ENCODE results near the gene TMEM91. TPM values are rescaled to one million over a fixed set of nuclear protein-coding genes. Genes with fewer than 3 reads are reported as not detected.

Gene TMEM91
- total and polyA plus RNA-seq, 2 of the 13 experiments (the other 11 are each of a cell fraction or from before 2014, with no cell fraction given): 6.3 to 10.3 TPM

GRCh38 chr19:41352609-41353465 lies 23.5 kb upstream of the TMEM91 start (continued):
- TF ChIP-seq ZBTB40 (IDR thresholded peaks at IDR 0.05): no peak
- no peak for TF ChIP-seq ZBTB40 (CRISPR knock-in tag; IDR thresholded peaks at IDR 0.05)
- no peak for TF ChIP-seq ZNF577 (CRISPR knock-in tag; IDR thresholded peaks at IDR 0.05; ENCODE audit: borderline replicate concordance, low read depth)
- TF ChIP-seq ZNF280D (CRISPR knock-in tag; IDR thresholded peaks at IDR 0.05): no peak; the same call in 1 of the 2 replicates
- TF ChIP-seq FOSL2 (CRISPR knock-in tag; IDR thresholded peaks at IDR 0.05): 0 out of 2 replicates have a peak, but pooled peaks have one; percentile 6
- TF ChIP-seq LCORL (IDR thresholded peaks at IDR 0.05): no peak
- peak; percentile 34; the same call in 1 of the 2 replicates for TF ChIP-seq LCORL (CRISPR knock-in tag; IDR thresholded peaks at IDR 0.05)
- TF ChIP-seq TOE1 (CRISPR knock-in tag; IDR thresholded peaks at IDR 0.05): no peak
- no peak for TF ChIP-seq PTBP1 (IDR thresholded peaks at IDR 0.05; ENCODE audit: low read depth, low read length, poor library complexity, severe bottlenecking)
- no peak for TF ChIP-seq PRDM10 (CRISPR knock-in tag; IDR thresholded peaks at IDR 0.05; ENCODE audit: low read depth)
- no peak for TF ChIP-seq ZNF430 (CRISPR knock-in tag; IDR thresholded peaks at IDR 0.05)
- no peak for TF ChIP-seq TEAD3 (CRISPR knock-in tag; optimal IDR thresholded peaks at IDR 0.05; ENCODE audit: borderline replicate concordance)
- TF ChIP-seq HOXA5 (CRISPR knock-in tag; IDR thresholded peaks at IDR 0.05): no peak

Data from HepG2 (cell line).